ENCODE results near the gene PRX. TPM values are rescaled to one million over a fixed set of nuclear protein-coding genes. Genes with fewer than 3 reads are reported as not detected.

The PRX gene
- total and polyA plus RNA-seq, 9 of the 15 experiments (the other 6 are each of a cell fraction or from before 2014, with no cell fraction given), result 0.65 to 3.5 (median 1.7) TPM; not detected in 2

GRCh38 chr19:40363069-40363468 is 50.1 kb downstream of the PRX start (continued):
- TF ChIP-seq MAFK (IDR thresholded peaks at IDR 0.05; ENCODE audit: low read length) (no peak), BCOR (IDR thresholded peaks at IDR 0.05) (peak; percentile 48; the same call in 1 of the 2 replicates), ZZZ3 (IDR thresholded peaks at IDR 0.05) (no peak), STAG1 (CRISPR knock-in tag; IDR thresholded peaks at IDR 0.05; ENCODE audit: borderline replicate concordance) (no peak), NR2C2 (CRISPR knock-in tag; IDR thresholded peaks at IDR 0.05) (no peak), NR2C2 (tag; IDR thresholded peaks at IDR 0.05) (peak; percentile 73), TFAM (CRISPR knock-in tag; conservative IDR thresholded peaks at IDR 0.05) (no peak), NEUROD1 (IDR thresholded peaks at IDR 0.05; ENCODE audit: borderline replicate concordance, low read depth, low read length, partially characterized antibody) (no peak), ARID1B (IDR thresholded peaks at IDR 0.05) (peak; percentile 71), TRIM28 (IDR thresholded peaks at IDR 0.05) (0 out of 2 replicates have a peak, but pooled peaks have one; percentile 43), ZMIZ1 (IDR thresholded peaks at IDR 0.05; ENCODE audit: low read depth in 2 of 2, low read length in 2 of 2) (no peak), CHD1 (IDR thresholded peaks at IDR 0.05; ENCODE audit: low read length) (no peak), ELF2 (CRISPR knock-in tag; IDR thresholded peaks at IDR 0.05) (no peak), ZC3H11A (IDR thresholded peaks at IDR 0.05; ENCODE audit: low read depth, low read length) (no peak), RBBP5 (IDR thresholded peaks at IDR 0.05; ENCODE audit: borderline replicate concordance, insufficient read depth, low read length, poor library complexity, severe bottlenecking) (no peak), SREBF1 (IDR thresholded peaks at IDR 0.05; ENCODE audit: borderline replicate concordance, low read depth, low read length) (no peak), ZNF696 (CRISPR knock-in tag; conservative IDR thresholded peaks at IDR 0.05) (no peak), RAD21 (CRISPR knock-in tag; conservative IDR thresholded peaks at IDR 0.05 in 1 of 2, IDR thresholded peaks at IDR 0.05 in 1 of 2) (no peak), MED1 (CRISPR knock-in tag; IDR thresholded peaks at IDR 0.05; ENCODE audit: borderline replicate concordance) (no peak), PCBP1 (IDR thresholded peaks at IDR 0.05; ENCODE audit: low read depth, low read length, poor library complexity, severe bottlenecking) (no peak), DEAF1 (CRISPR knock-in tag; IDR thresholded peaks at IDR 0.05) (no peak), LARP7 (IDR thresholded peaks at IDR 0.05) (no peak), FOXP4 (CRISPR knock-in tag; IDR thresholded peaks at IDR 0.05; ENCODE audit: borderline replicate concordance) (no peak), ZNF12 (CRISPR knock-in tag; IDR thresholded peaks at IDR 0.05) (no peak)
